ENCODE results near the gene GNAQ.

DNA sequence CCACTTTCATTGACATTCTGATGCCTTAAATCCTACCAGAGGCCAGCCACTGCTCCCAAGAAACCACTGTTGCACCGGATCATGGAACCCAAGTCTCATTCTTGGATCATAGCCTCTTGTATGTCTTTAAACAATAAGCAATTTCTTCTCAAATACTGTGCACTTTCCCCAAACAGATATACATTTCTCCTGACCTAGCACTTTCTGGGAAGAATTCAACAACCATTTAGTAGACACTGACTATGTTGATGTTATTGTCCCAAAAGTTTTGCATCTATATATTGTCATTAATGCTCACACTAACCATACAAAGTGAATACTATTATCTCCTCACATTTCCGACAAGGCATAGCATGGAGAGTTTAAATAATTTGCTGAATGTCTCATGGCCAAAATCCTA, 123.3 kb downstream of the GNAQ start:
- no peak for TF ChIP-seq CTCF (IDR thresholded peaks at IDR 0.05)
- TF ChIP-seq POLR2A (IDR thresholded peaks at IDR 0.05) = no peak

Data from lower leg skin (tissue), 3 donors.